ENCODE measurements around the gene RPS27A.
"Not testable (repeated sequence)": the region's sequence is repeated elsewhere in the genome, so short reads cannot be mapped to it uniquely, and the experiment has no call there.

Gene RPS27A

GRCh38 chr2:55239656-55240222, 7.3 kb downstream of the RPS27A start:
- no peak for DNase-seq

- DNase-seq: not testable (repeated sequence)
Observed at GRCh38 chr2:55241582-55241981, 9.1 kb downstream of the RPS27A start.

- DNase-seq: no peak
Observed at GRCh38 chr2:55242617-55243016, 10.1 kb downstream of the RPS27A start.

GRCh38 chr2:55245411-55245810, 12.9 kb downstream of the RPS27A start:
- DNase-seq: no peak

- no peak for DNase-seq
Observed at GRCh38 chr2:55247025-55247424, 14.5 kb downstream of the RPS27A start.

- DNase-seq: no peak
Observed at GRCh38 chr2:55252832-55253231, 20.3 kb downstream of the RPS27A start.

GRCh38 chr2:55259586-55259985, 27.1 kb downstream of the RPS27A start:
- DNase-seq: not testable (repeated sequence)

- DNase-seq: no peak
Observed at GRCh38 chr2:55268288-55268906, 35.9 kb downstream of the RPS27A start.

GRCh38 chr2:55268907-55269644, 36.6 kb downstream of the RPS27A start, which contains the start of gene MTIF2:
Gene MTIF2 (minus strand): TSS chr2:55269231. CDS start chr2:55263858, 5,373 bp downstream.
- peak; percentile 88 for DNase-seq

GRCh38 chr2:55269645-55269990, 37.1 kb downstream of the RPS27A start:
- DNase-seq: no peak

GRCh38 chr2:55274346-55274745, 41.9 kb downstream of the RPS27A start:
- DNase-seq: not testable (repeated sequence)

GRCh38 chr2:55277310-55277709, 44.8 kb downstream of the RPS27A start:
- no peak for DNase-seq

- not testable (repeated sequence) for DNase-seq
Observed at GRCh38 chr2:55279214-55279835, 46.8 kb downstream of the RPS27A start.

- not testable (repeated sequence) for DNase-seq
Observed at GRCh38 chr2:55279859-55280424, 47.5 kb downstream of the RPS27A start.

- DNase-seq: not testable (repeated sequence)
Observed at GRCh38 chr2:55280851-55281546, 48.5 kb downstream of the RPS27A start.

GRCh38 chr2:55282110-55282917, 49.8 kb downstream of the RPS27A start:
- peak; percentile 88 for DNase-seq

- DNase-seq: no peak
Observed at GRCh38 chr2:55283083-55283482, 50.6 kb downstream of the RPS27A start.

Measured in stimulated activated CD4-positive, alpha-beta T cell treated with anti-CD3 and anti-CD28 coated beads, Interleukin-4, amount 100 ng/mL, for 1 hour (primary cell).